ENCODE data around the gene EVX2. TPM values are rescaled to one million over a fixed set of nuclear protein-coding genes. Genes with fewer than 3 reads are reported as not detected.

EVX2 gene
- total and polyA plus RNA-seq, 2 donors = not detected

DNA sequence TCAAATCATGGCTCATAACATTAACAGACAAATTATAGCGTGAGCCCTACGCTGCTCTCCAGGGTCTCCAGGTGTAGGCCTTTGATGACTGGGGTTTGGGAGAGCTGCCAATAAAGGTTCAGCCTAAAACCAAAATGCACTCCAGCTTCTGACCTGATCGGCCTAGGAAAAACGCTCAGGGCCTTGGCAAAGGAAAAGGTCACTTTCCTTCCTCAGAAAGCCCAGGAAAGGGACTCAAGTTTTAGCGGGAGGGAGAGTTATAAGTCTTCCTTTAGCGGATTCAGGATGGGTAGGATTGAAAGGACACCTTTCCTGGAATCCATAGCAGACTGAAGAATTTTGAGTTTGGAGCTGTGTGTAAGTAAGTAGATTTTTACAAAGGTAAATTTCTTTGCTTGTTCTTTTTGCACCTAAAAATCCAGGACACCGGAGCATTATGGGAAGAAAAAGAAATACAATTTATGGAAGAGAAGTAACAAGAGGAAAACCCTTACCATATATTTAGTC lies 8.8 kb downstream of the EVX2 start:
- H3K27me3 ChIP-seq (ENCODE audit: control insufficient read depth in 2 of 2, insufficient read depth in 1 of 2, low read length in 1 of 2) = peaks cover 75 to 99% of the 10 kb centered on the region in 2 donors
- WGBS = 18% methylated on average over 7 of the region's 7 CpGs
- H3K36me3 ChIP-seq (ENCODE audit: control insufficient read depth in 2 of 2, insufficient read depth in 2 of 2, low read length in 1 of 2) = no peaks in the 10 kb centered on the region
- H3K4me1 ChIP-seq (ENCODE audit: control insufficient read depth in 2 of 2, insufficient read depth in 2 of 2, low read length in 2 of 2) = peaks cover 0 to 8% of the 10 kb centered on the region in 2 donors
- peaks cover 1 to 5% of the 10 kb centered on the region in 2 donors for H3K9me3 ChIP-seq (ENCODE audit: control insufficient read depth in 2 of 2, insufficient read depth in 1 of 2, low read length in 1 of 2)
- no peak overlapping the region for H3K27ac ChIP-seq (ENCODE audit: low read depth in 1 of 2, low read length in 1 of 2)
- no peak for DNase-seq (ENCODE audit: low read depth in 6 of 9, low spot score in 9 of 9)
- H3K4me3 ChIP-seq (ENCODE audit: low read length in 2 of 2) = no peak overlapping the region

DNA sequence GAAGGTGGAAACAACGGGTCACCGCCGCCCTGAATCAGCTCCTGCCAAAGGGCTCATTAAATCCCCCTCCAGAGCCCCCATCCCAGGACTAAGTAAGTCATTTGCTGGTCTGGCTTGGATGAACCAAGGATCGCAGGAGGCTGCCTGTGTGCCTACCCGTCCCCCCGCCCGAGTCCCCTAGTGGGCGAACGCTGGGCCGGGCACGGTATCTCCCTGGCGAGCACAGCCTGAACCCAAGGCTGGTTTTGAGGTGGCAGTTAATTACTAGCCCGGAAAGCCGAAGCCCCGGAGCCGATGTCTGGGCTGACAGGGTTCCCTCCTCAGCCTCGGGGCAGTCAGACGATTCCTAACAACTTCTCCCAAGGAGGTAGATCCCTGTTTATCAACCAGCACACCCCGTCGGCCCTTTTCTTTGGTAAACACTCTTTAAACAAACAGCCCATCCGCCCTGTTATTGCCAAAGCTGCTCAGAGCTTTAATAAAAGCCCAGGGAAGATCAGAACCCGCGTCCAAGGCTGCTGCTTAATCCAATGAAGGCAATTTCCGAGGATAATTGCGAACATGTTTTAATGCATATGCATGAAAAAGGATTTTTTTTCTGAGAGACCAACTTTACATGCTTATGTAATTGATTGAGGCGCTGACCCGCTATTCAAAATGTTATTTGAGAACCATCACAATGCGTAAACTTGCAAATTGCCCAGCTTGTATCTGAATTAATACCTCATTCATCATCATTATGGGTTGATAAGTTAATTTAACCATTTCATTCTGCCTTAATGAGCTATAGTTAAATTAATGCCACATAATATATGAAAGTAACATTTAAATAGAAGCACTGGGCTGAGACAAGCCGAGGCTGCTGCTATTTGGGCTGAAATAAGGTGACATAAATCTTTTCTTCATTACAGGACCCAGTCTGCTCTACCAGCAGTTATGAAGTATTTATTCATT lies 10.5 kb downstream of the EVX2 start:
- H3K27me3 ChIP-seq (ENCODE audit: control insufficient read depth in 2 of 2, insufficient read depth in 1 of 2, low read length in 1 of 2) = peaks cover 66 to 99% of the 10 kb centered on the region in 2 donors
- no peak for DNase-seq (ENCODE audit: low read depth in 6 of 9, low spot score in 9 of 9)
- peaks cover 0 to 2% of the 10 kb centered on the region in 2 donors for H3K9me3 ChIP-seq (ENCODE audit: control insufficient read depth in 2 of 2, insufficient read depth in 1 of 2, low read length in 1 of 2)
- H3K4me3 ChIP-seq (ENCODE audit: low read length in 2 of 2) = no peak overlapping the region
- H3K36me3 ChIP-seq (ENCODE audit: control insufficient read depth in 2 of 2, insufficient read depth in 2 of 2, low read length in 1 of 2) = no peaks in the 10 kb centered on the region
- H3K4me1 ChIP-seq (ENCODE audit: control insufficient read depth in 2 of 2, insufficient read depth in 2 of 2, low read length in 2 of 2) = no peaks in the 10 kb centered on the region
- no peak overlapping the region for H3K27ac ChIP-seq (ENCODE audit: low read depth in 1 of 2, low read length in 1 of 2)
- WGBS = 6% methylated on average over 29 of the region's 29 CpGs

DNA sequence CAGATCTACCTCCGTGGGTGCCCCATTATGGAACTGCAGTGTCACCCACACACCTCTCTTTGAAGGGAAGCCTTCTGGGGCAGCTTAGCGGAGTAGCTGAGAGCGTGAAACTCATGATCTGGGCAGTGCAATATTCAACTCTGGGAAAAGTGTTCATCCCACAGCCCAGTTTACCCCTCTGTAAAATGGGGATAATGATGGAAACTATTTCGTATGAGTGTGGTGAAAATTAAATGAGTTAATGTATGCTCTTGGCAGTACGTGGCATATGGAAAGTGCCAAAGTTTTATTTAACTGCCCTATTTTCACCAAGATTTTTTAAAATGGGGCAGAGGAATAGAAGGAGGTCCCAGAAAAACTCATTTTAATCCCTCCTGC lies 11.5 kb downstream of the EVX2 start:
- Histone ChIP-seq H3K27me3 (ENCODE audit: control insufficient read depth in 2 of 2, insufficient read depth in 1 of 2, low read length in 1 of 2) (peaks cover 74 to 100% of the 10 kb centered on the region in 2 donors), H3K27ac (ENCODE audit: low read depth in 1 of 2, low read length in 1 of 2) (no peak overlapping the region), H3K4me3 (ENCODE audit: low read length in 2 of 2) (no peak overlapping the region), H3K4me1 (ENCODE audit: control insufficient read depth in 2 of 2, insufficient read depth in 2 of 2, low read length in 2 of 2) (peaks cover 0 to 2% of the 10 kb centered on the region in 2 donors), H3K9me3 (ENCODE audit: control insufficient read depth in 2 of 2, insufficient read depth in 1 of 2, low read length in 1 of 2) (peaks cover 0 to 4% of the 10 kb centered on the region in 2 donors), H3K36me3 (ENCODE audit: control insufficient read depth in 2 of 2, insufficient read depth in 2 of 2, low read length in 1 of 2) (no peaks in the 10 kb centered on the region)
- WGBS = 32% methylated on average over 5 of the region's 5 CpGs
- DNase-seq (ENCODE audit: low read depth in 6 of 9, low spot score in 9 of 9) = no peak

DNA sequence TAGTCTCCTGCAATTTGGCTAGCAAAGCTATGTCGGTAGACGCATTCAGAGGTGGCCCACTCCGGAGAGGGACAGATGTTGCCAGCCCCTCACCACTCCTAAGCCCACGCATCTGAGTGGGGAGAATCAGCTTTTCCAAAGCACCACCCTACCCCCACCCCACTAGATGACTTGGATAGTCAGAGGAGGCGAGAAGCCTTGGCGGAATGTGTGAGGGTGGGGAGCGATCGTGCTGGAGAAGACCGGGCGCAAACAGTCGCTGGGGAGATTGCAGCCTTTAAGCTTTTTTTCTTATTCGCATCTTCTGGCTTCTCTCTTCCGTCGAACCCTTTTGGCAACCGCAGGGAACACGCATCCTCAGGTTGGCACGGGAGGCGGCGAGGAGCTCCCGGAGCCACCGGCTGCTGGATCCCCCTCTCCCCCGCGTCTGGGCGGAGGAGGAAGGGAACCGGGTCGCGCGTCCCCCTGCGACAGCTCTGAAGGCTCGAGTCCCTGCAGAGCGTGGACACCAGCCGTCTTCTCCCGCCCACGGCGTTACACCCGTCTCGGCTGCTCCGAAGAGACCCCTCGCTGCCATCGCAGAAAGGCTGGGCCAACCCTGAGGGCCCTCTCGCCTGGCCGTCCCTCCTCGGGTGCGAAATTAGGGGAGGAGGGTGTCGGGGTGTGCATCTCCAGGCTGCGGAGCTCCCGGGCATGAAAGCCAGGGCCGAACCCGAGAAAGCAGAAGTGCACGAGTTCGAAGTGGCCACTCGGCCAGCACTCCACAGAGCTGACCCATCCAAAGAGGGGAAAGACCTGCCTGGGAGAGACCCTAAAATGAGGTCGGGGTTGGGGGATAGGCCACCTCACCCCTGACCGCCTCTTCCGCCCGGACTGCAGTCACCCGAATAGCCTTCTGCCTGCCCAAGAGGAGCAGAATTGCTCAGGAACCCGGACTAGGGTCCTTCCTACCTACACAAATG lies 12.2 kb downstream of the EVX2 start:
- 10% methylated on average over 58 of the region's 58 CpGs for WGBS
- H3K4me1 ChIP-seq (ENCODE audit: control insufficient read depth in 2 of 2, insufficient read depth in 2 of 2, low read length in 2 of 2) = peaks cover 0 to 2% of the 10 kb centered on the region in 2 donors
- peaks cover 75 to 100% of the 10 kb centered on the region in 2 donors for H3K27me3 ChIP-seq (ENCODE audit: control insufficient read depth in 2 of 2, insufficient read depth in 1 of 2, low read length in 1 of 2)
- H3K36me3 ChIP-seq (ENCODE audit: control insufficient read depth in 2 of 2, insufficient read depth in 2 of 2, low read length in 1 of 2) = no peaks in the 10 kb centered on the region
- H3K9me3 ChIP-seq (ENCODE audit: control insufficient read depth in 2 of 2, insufficient read depth in 1 of 2, low read length in 1 of 2) = peaks cover 0 to 4% of the 10 kb centered on the region in 2 donors
- DNase-seq (ENCODE audit: low read depth in 6 of 9, low spot score in 9 of 9) = no peak
- H3K27ac ChIP-seq (ENCODE audit: low read depth in 1 of 2, low read length in 1 of 2) = no peak overlapping the region
- no peak overlapping the region for H3K4me3 ChIP-seq (ENCODE audit: low read length in 2 of 2)

DNA sequence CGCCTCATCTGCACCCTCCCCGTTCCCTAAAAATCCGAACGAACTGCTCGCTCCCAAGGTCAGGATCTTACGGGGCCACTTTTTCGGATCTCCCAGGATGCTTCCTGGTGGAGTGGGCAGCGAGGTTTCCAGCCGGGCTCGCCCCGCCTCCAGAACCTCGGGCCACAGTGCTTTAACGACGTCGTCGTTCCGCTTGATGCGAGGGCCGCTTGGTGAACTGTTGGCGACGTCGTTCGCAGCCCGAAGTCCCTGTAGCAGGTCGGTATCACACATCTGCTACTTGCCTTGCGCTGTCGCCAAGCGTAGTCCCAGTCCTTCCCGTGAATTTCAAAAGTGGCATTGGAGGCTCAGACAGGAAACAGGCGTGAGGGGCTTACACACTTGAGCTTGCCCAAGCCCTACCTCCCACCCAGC lies 15.3 kb downstream of the EVX2 start:
- Histone ChIP-seq H3K4me3 (ENCODE audit: low read length in 2 of 2) (no peak overlapping the region), H3K27me3 (ENCODE audit: control insufficient read depth in 2 of 2, insufficient read depth in 1 of 2, low read length in 1 of 2) (peaks cover 57 to 87% of the 10 kb centered on the region in 2 donors), H3K36me3 (ENCODE audit: control insufficient read depth in 2 of 2, insufficient read depth in 2 of 2, low read length in 1 of 2) (no peaks in the 10 kb centered on the region), H3K4me1 (ENCODE audit: control insufficient read depth in 2 of 2, insufficient read depth in 2 of 2, low read length in 2 of 2) (peaks cover 0 to 2% of the 10 kb centered on the region in 2 donors), H3K9me3 (ENCODE audit: control insufficient read depth in 2 of 2, insufficient read depth in 1 of 2, low read length in 1 of 2) (peaks cover 0 to 4% of the 10 kb centered on the region in 2 donors), H3K27ac (ENCODE audit: low read depth in 1 of 2, low read length in 1 of 2) (no peak overlapping the region)
- no peak for DNase-seq (ENCODE audit: low read depth in 6 of 9, low spot score in 9 of 9)
- WGBS = 9% methylated on average over 30 of the region's 30 CpGs

DNA sequence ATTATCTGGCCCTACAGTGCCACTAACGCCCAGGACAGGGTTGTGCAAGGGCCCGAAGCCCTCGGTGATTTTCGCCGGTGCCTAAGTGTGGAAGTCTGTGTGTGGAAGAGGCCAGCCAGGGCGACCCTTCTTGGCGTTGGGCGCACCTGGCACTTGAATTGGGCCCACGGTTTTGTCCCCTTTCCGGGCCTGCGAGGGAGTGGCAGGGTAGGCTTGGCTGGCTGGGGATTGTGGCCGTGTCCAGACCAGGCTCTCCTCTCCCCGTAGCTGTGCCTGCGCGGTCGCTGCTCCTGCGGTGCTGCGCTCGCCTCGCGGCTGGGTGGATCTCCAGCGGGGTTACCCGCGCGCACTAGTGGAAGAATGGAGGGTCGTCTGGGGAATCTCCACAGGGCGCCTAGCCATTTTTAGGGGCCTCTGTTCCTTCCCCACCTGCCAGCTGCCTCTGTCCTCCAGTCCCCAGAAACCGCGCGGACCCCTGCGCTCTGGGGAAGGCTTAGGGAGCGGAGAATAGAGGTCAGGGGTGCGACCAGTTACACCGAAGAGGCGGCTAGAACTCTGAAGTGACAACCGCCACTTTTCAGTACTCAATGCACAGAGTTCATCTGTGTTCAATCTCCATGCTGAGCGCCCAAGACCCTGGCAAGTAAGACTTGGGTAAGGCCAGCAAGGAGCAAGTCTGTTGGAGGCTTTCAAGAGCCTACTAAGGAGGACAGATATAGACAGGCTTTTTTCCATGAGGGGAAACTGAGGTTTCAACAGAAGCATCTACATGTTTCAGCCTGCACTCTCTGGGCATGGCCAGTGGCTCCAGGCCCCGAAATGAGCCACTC lies 16.0 kb downstream of the EVX2 start:
- H3K27ac ChIP-seq (ENCODE audit: low read depth in 1 of 2, low read length in 1 of 2) = no peak overlapping the region
- no peak overlapping the region for H3K4me3 ChIP-seq (ENCODE audit: low read length in 2 of 2)
- WGBS = 7% methylated on average over 38 of the region's 38 CpGs
- peaks cover 50 to 83% of the 10 kb centered on the region in 2 donors for H3K27me3 ChIP-seq (ENCODE audit: control insufficient read depth in 2 of 2, insufficient read depth in 1 of 2, low read length in 1 of 2)
- H3K36me3 ChIP-seq (ENCODE audit: control insufficient read depth in 2 of 2, insufficient read depth in 2 of 2, low read length in 1 of 2) = no peaks in the 10 kb centered on the region
- peaks cover 0 to 4% of the 10 kb centered on the region in 2 donors for H3K9me3 ChIP-seq (ENCODE audit: control insufficient read depth in 2 of 2, insufficient read depth in 1 of 2, low read length in 1 of 2)
- DNase-seq (ENCODE audit: low read depth in 6 of 9, low spot score in 9 of 9) = no peak
- peaks cover 0 to 2% of the 10 kb centered on the region in 2 donors for H3K4me1 ChIP-seq (ENCODE audit: control insufficient read depth in 2 of 2, insufficient read depth in 2 of 2, low read length in 2 of 2)

DNA sequence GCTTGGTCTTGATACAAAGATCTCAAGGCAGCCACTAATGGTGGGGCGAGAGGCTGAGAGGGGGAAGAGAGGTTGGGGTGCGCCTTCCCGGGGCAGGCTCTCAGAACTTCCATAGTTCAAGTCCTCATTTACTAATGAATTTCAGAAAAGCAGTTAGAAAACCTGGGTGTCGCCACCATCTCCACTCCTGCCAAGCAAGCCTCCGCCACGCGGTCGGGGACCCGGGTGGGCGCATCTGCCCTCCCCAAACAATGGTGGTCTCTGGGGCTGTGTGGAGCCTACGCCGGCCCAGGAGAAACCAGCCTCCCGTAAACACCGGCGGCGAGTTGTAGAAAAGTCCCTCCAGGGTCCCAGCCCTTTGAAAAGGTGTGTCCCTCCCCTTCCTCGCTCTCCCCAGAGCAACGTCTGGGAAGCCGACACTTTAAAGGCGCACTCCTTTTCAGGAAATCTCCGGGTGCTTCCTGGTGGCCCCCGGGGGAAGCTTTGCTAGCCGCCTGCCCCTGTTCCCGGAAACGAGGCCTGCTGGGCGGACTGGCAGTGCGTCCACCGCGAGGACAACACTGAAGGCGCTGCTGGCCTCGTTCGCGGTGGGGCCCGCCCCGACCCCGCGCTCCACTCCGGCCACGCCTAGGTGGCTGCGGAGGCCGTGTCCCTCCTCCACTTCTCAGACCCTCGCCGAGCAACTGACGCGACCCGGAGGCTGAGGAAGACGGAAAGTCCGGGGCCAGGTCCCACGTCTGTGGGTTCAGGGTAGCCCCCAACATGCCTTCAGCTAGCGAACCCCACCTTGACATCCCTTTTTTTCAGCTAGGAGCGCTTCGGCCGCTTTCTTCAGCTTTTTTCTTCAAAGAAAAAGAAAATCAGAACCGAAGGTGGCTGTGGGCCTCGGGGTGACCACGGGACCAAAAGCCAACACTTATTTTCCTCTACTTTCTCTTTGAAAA lies 16.8 kb downstream of the EVX2 start:
- DNase-seq (ENCODE audit: low read depth in 6 of 9, low spot score in 9 of 9) = no peak
- 8% methylated on average over 56 of the region's 56 CpGs for WGBS

More for the DNA sequence above, 16.8 kb downstream of the EVX2 start:
- Histone ChIP-seq H3K27me3 (ENCODE audit: control insufficient read depth in 2 of 2, insufficient read depth in 1 of 2, low read length in 1 of 2) (peaks cover 42 to 77% of the 10 kb centered on the region in 2 donors), H3K27ac (ENCODE audit: low read depth in 1 of 2, low read length in 1 of 2) (no peak overlapping the region), H3K9me3 (ENCODE audit: control insufficient read depth in 2 of 2, insufficient read depth in 1 of 2, low read length in 1 of 2) (peaks cover 0 to 4% of the 10 kb centered on the region in 2 donors), H3K36me3 (ENCODE audit: control insufficient read depth in 2 of 2, insufficient read depth in 2 of 2, low read length in 1 of 2) (no peaks in the 10 kb centered on the region), H3K4me3 (ENCODE audit: low read length in 2 of 2) (no peak overlapping the region), H3K4me1 (ENCODE audit: control insufficient read depth in 2 of 2, insufficient read depth in 2 of 2, low read length in 2 of 2) (peaks cover 0 to 2% of the 10 kb centered on the region in 2 donors)
